Hepatocyte (in vitro differentiated cells): Measurements from ENCODE around the gene CCN6.

Experiments
- EZH2 ChIP-seq: fragments of 200-600 bp; sonication (generic); IDR thresholded peaks from 2 replicates; pipeline ENCODE4 v1.6.1; 2016; ENCODE audit warnings: antibody characterized with exemption, mild to moderate bottlenecking, borderline replicate concordance
- EZH2phosphoT487 ChIP-seq: fragments of 200-600 bp; sonication (generic); IDR thresholded peaks from one replicate; pipeline ENCODE4 v1.6.1; 2018; ENCODE audit warnings: antibody characterized with exemption, mild to moderate bottlenecking, low read depth, moderate library complexity; ENCODE audit not compliant: unreplicated experiment, severe bottlenecking
- TF ChIP-seq, protein P1 (sequence below): fragments of 200-600 bp; sonication (generic); IDR thresholded peaks from 2 replicates; pipeline ENCODE4 v1.5.1; 2016; ENCODE audit warnings: antibody characterized with exemption, mild to moderate bottlenecking; ENCODE audit not compliant: poor library complexity

DNA sequence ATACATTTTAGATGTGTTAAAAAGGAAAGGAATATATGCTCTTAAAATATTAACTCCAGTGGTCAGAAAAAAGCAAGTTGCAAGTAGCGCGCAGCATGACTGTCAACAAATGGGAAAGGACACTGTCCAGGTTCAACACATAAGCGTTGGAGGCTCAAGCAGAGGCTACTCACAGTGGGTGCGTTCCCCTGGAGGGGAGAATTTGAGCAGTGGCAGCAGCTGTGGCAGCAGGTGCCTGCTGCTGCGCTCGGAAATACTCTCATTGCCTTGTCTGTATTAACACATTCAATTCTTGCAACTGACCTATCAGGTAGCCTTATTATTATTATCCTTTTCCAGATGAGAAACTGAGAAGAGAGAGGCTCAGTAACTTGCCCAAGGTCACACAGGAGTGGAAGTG is 21.9 kb upstream of the CCN6 start:
- TF ChIP-seq, protein P1, sequence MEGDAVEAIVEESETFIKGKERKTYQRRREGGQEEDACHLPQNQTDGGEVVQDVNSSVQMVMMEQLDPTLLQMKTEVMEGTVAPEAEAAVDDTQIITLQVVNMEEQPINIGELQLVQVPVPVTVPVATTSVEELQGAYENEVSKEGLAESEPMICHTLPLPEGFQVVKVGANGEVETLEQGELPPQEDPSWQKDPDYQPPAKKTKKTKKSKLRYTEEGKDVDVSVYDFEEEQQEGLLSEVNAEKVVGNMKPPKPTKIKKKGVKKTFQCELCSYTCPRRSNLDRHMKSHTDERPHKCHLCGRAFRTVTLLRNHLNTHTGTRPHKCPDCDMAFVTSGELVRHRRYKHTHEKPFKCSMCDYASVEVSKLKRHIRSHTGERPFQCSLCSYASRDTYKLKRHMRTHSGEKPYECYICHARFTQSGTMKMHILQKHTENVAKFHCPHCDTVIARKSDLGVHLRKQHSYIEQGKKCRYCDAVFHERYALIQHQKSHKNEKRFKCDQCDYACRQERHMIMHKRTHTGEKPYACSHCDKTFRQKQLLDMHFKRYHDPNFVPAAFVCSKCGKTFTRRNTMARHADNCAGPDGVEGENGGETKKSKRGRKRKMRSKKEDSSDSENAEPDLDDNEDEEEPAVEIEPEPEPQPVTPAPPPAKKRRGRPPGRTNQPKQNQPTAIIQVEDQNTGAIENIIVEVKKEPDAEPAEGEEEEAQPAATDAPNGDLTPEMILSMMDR: no peak
- no peak for TF ChIP-seq EZH2phosphoT487
- TF ChIP-seq EZH2: no peak
